SK-N-SH treated with all-trans-retinoic acid at 6 μM for 48 hours (cell line): ENCODE results near the gene AZIN2.
A peak's percentile ranks its signal among the peaks of the same experiment; 100 is the strongest.
"Not testable (repeated sequence)": the region's sequence is repeated elsewhere in the genome, so short reads cannot be mapped to it uniquely, and the experiment has no call there.

Experiments
- ATAC-seq: fragments of 200-7000 bp; cut with Tn5 transposase; 3 replicates; pipeline ENCODE4 v1.9.1; 2020; ENCODE audit warnings: mild to moderate bottlenecking, moderate library complexity
- ARNTL ChIP-seq: fragments of 450-650 bp; formaldehyde crosslinking; IDR thresholded peaks from 2 replicates; pipeline ENCODE4 v1.5.0; 2020; ENCODE audit warnings: low read depth, mild to moderate bottlenecking, moderate library complexity, borderline replicate concordance
- ESRRG ChIP-seq: fragments of 250-450 bp; sonication (Bioruptor Pico); IDR thresholded peaks from 2 replicates; pipeline ENCODE4 v1.6.1; 2021; ENCODE audit warnings: mild to moderate bottlenecking
- OSR1 ChIP-seq: fragments of 250-450 bp; sonication (Bioruptor Pico); IDR thresholded peaks from 2 replicates; pipeline ENCODE4 v1.8.0; 2022; ENCODE audit warnings: moderate library complexity, mild to moderate bottlenecking, inconsistent platforms
- PPARA ChIP-seq: fragments of 250-450 bp; sonication (Bioruptor Pico); IDR thresholded peaks from 2 replicates; pipeline ENCODE4 v1.5.0; 2020; ENCODE audit warnings: mild to moderate bottlenecking, borderline replicate concordance
- SNAI2 ChIP-seq: fragments of 250-450 bp; sonication (Bioruptor Pico); IDR thresholded peaks from 2 replicates; pipeline ENCODE4 v1.5.0; 2020; ENCODE audit warnings: mild to moderate bottlenecking, moderate library complexity
- TCF4 ChIP-seq: fragments of 250-450 bp; sonication (Bioruptor Pico); IDR thresholded peaks from 2 replicates; pipeline ENCODE4 v1.8.0; 2021; ENCODE audit warnings: mild to moderate bottlenecking, moderate library complexity, borderline replicate concordance
- TOX ChIP-seq: fragments of 250-450 bp; sonication (Bioruptor Pico); IDR thresholded peaks from 2 replicates; pipeline ENCODE4 v1.8.0; 2021; ENCODE audit warnings: mild to moderate bottlenecking, moderate library complexity, borderline replicate concordance
- ZC3H10 ChIP-seq: fragments of 250-450 bp; sonication (Bioruptor Pico); IDR thresholded peaks from 2 replicates; pipeline ENCODE4 v1.5.1; 2021; ENCODE audit warnings: mild to moderate bottlenecking, moderate library complexity
- ZFP3 ChIP-seq: fragments of 250-450 bp; sonication (Bioruptor Pico); IDR thresholded peaks from 2 replicates; pipeline ENCODE4 v1.5.0; 2020; ENCODE audit warnings: mild to moderate bottlenecking, moderate library complexity
- ZFP30 ChIP-seq: fragments of 450-650 bp; formaldehyde crosslinking; IDR thresholded peaks from 2 replicates; pipeline ENCODE4 v1.5.0; 2022; ENCODE audit warnings: mild to moderate bottlenecking, moderate library complexity
- ZNF565 ChIP-seq: fragments of 450-650 bp; formaldehyde crosslinking; conservative IDR thresholded peaks from 2 replicates; pipeline ENCODE4 v1.5.0; 2020; ENCODE audit warnings: low read depth, mild to moderate bottlenecking, moderate library complexity
- ZNF70 ChIP-seq: fragments of 450-650 bp; formaldehyde crosslinking; IDR thresholded peaks from 2 replicates; pipeline ENCODE4 v1.5.0; 2020; ENCODE audit warnings: mild to moderate bottlenecking, moderate library complexity
- ZNF8 ChIP-seq: fragments of 450-650 bp; formaldehyde crosslinking; IDR thresholded peaks from 2 replicates; pipeline ENCODE4 v1.5.0; 2020; ENCODE audit warnings: mild to moderate bottlenecking, moderate library complexity
- TF ChIP-seq, protein P1 (sequence below): fragments of 250-450 bp; sonication (Bioruptor Pico); IDR thresholded peaks from 2 replicates; pipeline ENCODE4 v1.5.1; 2021; ENCODE audit warnings: mild to moderate bottlenecking, moderate library complexity
- TF ChIP-seq, protein P2 (sequence below): fragments of 250-450 bp; sonication (Bioruptor Pico); IDR thresholded peaks from 2 replicates; pipeline ENCODE4 v1.8.0; 2020; ENCODE audit warnings: mild to moderate bottlenecking, moderate library complexity, borderline replicate concordance
- TF ChIP-seq, protein P3 (sequence below): fragments of 250-450 bp; sonication (Bioruptor Pico); IDR thresholded peaks from 2 replicates; pipeline ENCODE4 v1.5.1; 2020; ENCODE audit warnings: low read depth, mild to moderate bottlenecking, moderate library complexity
- TF ChIP-seq, protein P4 (sequence below): fragments of 250-450 bp; sonication (Bioruptor Pico); IDR thresholded peaks from 2 replicates; pipeline ENCODE4 v1.8.0; 2021; ENCODE audit warnings: low read depth, mild to moderate bottlenecking, moderate library complexity, borderline replicate concordance

AZIN2 gene

DNA sequence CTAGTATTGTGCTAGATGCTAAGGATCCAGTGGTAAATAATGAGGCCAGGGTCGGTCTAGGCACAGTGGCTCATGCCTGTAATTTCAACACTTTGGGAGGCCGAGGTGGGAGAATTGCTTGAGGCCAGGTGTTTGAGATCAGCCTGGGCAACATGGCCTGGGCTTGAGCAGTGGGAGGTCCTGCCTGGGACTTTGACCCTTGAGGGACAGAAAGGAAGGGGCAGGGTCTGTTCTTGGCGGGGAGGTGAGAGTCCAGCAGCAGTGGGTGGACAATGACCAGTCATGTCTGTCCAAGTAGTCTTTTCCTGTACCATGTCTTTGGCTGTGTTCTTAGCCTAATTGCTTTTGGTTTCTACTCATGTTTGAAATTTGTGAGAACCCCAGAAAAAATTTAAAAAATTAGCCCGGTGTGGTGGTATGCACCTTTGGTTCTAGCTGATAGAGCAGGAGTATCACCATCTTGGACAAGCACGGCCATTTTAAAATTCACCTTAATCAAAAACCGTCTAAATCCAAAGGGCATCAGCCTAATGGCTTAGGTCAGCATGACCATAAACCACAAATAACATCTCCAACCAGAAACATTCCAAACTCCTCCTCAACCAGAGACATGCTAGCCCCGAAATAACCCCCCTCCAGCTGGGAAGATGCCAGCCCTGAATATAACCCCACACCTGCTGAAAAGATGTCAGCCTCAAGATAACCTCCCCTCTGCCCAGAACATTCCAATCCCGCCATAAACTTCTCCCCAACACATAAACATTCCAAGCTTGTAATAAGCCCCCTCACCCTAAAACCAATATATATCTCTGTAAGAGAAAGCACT, 37.5 kb upstream of the AZIN2 start:
- no peak for ATAC-seq
- no peak for TF ChIP-seq ARNTL
- 0 out of 2 replicates have a peak, but pooled peaks have one; percentile 39 for TF ChIP-seq ZFP3

DNA sequence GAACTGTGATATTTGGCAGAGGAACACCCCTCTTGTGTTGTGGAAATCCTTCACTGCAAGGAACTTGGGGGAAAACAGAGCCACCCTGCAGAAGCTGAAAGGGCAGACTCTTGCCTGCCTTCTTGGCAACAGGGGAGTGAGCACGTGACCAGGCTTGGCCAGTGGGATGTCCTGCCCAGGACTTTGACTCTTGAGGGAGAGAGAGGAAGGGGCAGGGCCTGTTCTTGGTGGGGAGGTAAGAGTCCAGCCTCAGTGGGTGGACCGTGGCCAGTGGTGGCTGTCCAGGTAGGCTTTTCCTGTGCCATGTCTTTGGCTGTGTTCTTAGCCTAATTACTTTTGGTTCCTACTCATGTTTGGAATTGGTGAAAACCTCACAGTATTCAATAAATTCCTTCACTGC, 35.7 kb upstream of the AZIN2 start:
- no peak for TF ChIP-seq ESRRG (CRISPR knock-in tag)
- TF ChIP-seq ZFP3, result no peak
- TF ChIP-seq OSR1, result no peak
- no peak for TF ChIP-seq ARNTL
- TF ChIP-seq ZNF565, result no peak
- TF ChIP-seq ZNF8 (CRISPR knock-in tag), result no peak
- TF ChIP-seq, protein P1, sequence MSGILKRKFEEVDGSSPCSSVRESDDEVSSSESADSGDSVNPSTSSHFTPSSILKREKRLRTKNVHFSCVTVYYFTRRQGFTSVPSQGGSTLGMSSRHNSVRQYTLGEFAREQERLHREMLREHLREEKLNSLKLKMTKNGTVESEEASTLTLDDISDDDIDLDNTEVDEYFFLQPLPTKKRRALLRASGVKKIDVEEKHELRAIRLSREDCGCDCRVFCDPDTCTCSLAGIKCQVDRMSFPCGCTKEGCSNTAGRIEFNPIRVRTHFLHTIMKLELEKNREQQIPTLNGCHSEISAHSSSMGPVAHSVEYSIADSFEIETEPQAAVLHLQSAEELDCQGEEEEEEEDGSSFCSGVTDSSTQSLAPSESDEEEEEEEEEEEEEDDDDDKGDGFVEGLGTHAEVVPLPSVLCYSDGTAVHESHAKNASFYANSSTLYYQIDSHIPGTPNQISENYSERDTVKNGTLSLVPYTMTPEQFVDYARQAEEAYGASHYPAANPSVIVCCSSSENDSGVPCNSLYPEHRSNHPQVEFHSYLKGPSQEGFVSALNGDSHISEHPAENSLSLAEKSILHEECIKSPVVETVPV (CRISPR knock-in tag), result no peak
- ATAC-seq, result peak; percentile 60; the same call in 2 of the 3 replicates

DNA sequence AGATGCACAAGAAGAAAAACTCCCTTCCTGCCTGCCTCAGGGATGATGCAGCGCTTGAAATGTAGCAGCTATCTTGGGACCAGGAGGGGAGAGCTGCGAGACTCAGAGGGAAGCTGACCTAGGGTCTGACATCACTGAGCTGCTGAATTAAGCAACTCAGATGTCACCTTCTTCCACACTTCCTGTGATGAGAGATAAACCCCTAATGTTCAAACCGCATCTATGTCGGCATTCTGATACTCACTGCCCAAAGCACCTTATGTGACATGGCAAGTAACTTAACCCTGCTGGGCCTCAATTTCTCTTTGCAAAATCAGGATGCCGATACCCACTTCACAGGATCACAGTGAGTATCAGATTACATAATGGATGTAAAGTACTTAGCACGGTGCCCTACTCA, 35.1 kb upstream of the AZIN2 start:
- ATAC-seq, result no peak
- no peak for TF ChIP-seq ARNTL
- TF ChIP-seq ZFP3, result no peak
- TF ChIP-seq ZNF8 (CRISPR knock-in tag), result no peak
- TF ChIP-seq, protein P2, sequence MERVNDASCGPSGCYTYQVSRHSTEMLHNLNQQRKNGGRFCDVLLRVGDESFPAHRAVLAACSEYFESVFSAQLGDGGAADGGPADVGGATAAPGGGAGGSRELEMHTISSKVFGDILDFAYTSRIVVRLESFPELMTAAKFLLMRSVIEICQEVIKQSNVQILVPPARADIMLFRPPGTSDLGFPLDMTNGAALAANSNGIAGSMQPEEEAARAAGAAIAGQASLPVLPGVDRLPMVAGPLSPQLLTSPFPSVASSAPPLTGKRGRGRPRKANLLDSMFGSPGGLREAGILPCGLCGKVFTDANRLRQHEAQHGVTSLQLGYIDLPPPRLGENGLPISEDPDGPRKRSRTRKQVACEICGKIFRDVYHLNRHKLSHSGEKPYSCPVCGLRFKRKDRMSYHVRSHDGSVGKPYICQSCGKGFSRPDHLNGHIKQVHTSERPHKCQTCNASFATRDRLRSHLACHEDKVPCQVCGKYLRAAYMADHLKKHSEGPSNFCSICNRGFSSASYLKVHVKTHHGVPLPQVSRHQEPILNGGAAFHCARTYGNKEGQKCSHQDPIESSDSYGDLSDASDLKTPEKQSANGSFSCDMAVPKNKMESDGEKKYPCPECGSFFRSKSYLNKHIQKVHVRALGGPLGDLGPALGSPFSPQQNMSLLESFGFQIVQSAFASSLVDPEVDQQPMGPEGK (CRISPR knock-in tag), result no peak
- TF ChIP-seq, protein P3, sequence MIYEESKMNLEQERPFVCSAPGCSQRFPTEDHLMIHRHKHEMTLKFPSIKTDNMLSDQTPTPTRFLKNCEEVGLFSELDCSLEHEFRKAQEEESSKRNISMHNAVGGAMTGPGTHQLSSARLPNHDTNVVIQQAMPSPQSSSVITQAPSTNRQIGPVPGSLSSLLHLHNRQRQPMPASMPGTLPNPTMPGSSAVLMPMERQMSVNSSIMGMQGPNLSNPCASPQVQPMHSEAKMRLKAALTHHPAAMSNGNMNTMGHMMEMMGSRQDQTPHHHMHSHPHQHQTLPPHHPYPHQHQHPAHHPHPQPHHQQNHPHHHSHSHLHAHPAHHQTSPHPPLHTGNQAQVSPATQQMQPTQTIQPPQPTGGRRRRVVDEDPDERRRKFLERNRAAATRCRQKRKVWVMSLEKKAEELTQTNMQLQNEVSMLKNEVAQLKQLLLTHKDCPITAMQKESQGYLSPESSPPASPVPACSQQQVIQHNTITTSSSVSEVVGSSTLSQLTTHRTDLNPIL (CRISPR knock-in tag), result no peak
- no peak for TF ChIP-seq PPARA (CRISPR knock-in tag)
- TF ChIP-seq ZC3H10 (CRISPR knock-in tag), result no peak
- TF ChIP-seq ESRRG (CRISPR knock-in tag), result no peak
- TF ChIP-seq SNAI2 (CRISPR knock-in tag), result no peak
- TF ChIP-seq, protein P1 (CRISPR knock-in tag), result no peak
- TF ChIP-seq, protein P4, sequence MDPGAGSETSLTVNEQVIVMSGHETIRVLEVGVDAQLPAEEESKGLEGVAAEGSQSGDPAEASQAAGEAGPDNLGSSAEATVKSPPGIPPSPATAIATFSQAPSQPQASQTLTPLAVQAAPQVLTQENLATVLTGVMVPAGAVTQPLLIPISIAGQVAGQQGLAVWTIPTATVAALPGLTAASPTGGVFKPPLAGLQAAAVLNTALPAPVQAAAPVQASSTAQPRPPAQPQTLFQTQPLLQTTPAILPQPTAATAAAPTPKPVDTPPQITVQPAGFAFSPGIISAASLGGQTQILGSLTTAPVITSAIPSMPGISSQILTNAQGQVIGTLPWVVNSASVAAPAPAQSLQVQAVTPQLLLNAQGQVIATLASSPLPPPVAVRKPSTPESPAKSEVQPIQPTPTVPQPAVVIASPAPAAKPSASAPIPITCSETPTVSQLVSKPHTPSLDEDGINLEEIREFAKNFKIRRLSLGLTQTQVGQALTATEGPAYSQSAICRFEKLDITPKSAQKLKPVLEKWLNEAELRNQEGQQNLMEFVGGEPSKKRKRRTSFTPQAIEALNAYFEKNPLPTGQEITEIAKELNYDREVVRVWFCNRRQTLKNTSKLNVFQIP (CRISPR knock-in tag), result no peak

DNA sequence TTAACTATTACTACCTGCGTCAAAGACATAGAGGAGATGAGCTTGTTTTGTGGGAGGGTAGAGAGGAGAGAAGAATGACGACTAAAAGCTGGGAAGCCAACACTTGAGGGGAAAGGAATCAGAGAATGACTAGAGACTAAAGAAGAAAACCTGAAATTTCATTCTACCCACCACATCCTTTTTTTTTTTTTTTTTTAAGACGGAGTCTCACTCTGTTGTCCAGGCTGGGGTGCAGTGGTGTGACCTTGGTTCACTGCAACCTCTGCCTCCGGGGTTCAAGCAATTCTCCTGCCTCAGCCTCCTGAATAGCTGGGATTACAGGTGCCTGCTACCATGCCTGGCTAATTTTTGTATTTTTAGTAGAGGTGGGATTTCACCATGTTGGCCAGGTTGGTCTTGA, 34.7 kb upstream of the AZIN2 start:
- ATAC-seq, result not testable (repeated sequence)

DNA sequence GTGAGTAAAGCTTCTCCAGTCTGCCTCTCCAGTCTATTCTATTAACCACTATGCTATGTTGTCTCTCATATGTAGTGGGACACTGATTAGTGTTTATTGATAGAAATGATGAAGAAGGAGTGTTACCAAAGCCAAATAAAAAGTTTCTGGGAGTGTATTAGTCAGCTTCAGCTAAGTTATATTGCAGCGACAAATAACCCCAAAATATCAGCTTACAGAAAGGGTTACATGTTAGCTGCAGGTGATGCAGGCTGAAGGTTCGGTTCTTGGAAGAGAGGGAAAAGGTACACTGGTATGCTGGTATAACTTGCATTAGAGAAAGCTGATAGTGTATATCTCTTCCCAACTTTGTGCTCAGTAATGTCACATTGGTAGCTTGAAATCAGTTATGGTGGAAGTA, 33.7 kb upstream of the AZIN2 start:
- no peak for ATAC-seq
- TF ChIP-seq ARNTL (no peak), ZNF565 (no peak), ESRRG (CRISPR knock-in tag) (no peak), ZFP30 (CRISPR knock-in tag) (no peak), TOX (no peak), ZNF70 (CRISPR knock-in tag) (no peak), OSR1 (no peak), TCF4 (CRISPR knock-in tag) (no peak)
- TF ChIP-seq, protein P3 (CRISPR knock-in tag), result no peak
- TF ChIP-seq, protein P1 (CRISPR knock-in tag), result no peak
